BE2C (cell line): ENCODE measurements around the gene LAMA5. TPM values are rescaled to one million over a fixed set of nuclear protein-coding genes. Genes with fewer than 3 reads are reported as not detected.
A peak's percentile ranks its signal among the peaks of the same experiment; 100 is the strongest.

ENCODE experiments used
- DNase-seq: peaks from one replicate; pipeline ENCODE4 v3.0.0-alpha.2; 2020
- H3K27me3 ChIP-seq: fragments of 250-450 bp; sonication (Bioruptor Pico); 2 replicates; pipeline ENCODE4 v1.5.1; 2020; ENCODE audit warnings: mild to moderate bottlenecking
- H3K36me3 ChIP-seq: fragments of 250-450 bp; sonication (Bioruptor Pico); 2 replicates; pipeline ENCODE4 v1.5.1; 2020; ENCODE audit warnings: mild to moderate bottlenecking
- H3K4me1 ChIP-seq: fragments of 250-450 bp; sonication (Bioruptor Pico); 2 replicates; pipeline ENCODE4 v1.5.1; 2020
- H3K4me3 ChIP-seq: 2 replicates; pipeline ENCODE4 v1.5.1; 2011; ENCODE audit warnings: low read depth, low read length
- H3K9me3 ChIP-seq: fragments of 250-450 bp; sonication (Bioruptor Pico); 2 replicates; pipeline ENCODE4 v1.5.1; 2020
- polyA plus RNA-seq: library from polyadenylated mRNA; unstranded; fragments of >200 nt; gene quantifications from one replicate; pipeline ENCODE4 v1.2.1, GENCODE V29; 2012; ENCODE audit warnings: low read depth, missing spikeins; ENCODE audit not compliant: insufficient read length, insufficient read depth
- TF ChIP-seq, protein P1 (sequence below): IDR thresholded peaks from 2 replicates; pipeline ENCODE4 v1.5.1; 2012; ENCODE audit warnings: mild to moderate bottlenecking, low read depth, low read length

LAMA5 gene, protein sequence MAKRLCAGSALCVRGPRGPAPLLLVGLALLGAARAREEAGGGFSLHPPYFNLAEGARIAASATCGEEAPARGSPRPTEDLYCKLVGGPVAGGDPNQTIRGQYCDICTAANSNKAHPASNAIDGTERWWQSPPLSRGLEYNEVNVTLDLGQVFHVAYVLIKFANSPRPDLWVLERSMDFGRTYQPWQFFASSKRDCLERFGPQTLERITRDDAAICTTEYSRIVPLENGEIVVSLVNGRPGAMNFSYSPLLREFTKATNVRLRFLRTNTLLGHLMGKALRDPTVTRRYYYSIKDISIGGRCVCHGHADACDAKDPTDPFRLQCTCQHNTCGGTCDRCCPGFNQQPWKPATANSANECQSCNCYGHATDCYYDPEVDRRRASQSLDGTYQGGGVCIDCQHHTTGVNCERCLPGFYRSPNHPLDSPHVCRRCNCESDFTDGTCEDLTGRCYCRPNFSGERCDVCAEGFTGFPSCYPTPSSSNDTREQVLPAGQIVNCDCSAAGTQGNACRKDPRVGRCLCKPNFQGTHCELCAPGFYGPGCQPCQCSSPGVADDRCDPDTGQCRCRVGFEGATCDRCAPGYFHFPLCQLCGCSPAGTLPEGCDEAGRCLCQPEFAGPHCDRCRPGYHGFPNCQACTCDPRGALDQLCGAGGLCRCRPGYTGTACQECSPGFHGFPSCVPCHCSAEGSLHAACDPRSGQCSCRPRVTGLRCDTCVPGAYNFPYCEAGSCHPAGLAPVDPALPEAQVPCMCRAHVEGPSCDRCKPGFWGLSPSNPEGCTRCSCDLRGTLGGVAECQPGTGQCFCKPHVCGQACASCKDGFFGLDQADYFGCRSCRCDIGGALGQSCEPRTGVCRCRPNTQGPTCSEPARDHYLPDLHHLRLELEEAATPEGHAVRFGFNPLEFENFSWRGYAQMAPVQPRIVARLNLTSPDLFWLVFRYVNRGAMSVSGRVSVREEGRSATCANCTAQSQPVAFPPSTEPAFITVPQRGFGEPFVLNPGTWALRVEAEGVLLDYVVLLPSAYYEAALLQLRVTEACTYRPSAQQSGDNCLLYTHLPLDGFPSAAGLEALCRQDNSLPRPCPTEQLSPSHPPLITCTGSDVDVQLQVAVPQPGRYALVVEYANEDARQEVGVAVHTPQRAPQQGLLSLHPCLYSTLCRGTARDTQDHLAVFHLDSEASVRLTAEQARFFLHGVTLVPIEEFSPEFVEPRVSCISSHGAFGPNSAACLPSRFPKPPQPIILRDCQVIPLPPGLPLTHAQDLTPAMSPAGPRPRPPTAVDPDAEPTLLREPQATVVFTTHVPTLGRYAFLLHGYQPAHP (N-terminal part only)
- polyA plus RNA-seq: 86.4 TPM

DNA sequence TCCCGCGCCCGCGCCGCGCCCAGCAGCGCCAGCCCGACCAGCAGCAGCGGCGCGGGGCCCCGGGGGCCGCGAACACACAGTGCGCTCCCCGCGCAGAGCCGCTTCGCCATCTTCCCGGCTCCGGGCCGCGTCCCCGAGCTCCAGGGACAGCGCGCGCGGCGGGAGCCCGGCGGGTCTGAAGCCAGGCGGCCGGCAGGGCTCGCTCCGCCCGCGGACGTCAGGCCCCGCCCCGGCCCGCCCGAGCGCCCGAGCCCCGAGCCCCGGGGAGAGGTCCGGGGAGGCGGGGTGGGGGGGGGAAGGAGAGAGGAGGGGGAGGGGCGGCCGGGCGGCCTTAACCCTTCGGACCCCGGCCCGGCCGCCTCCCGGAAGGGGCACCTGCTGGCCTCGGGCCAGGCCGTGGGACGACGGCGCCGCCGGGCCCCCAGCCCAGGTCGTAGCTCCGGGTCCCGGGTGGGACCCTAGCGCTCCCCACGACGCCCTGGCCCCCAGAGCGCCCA, at the start of gene LAMA5:
Gene LAMA5, minus strand, starts transcription at position 177 of the 497 bp plus-strand sequence. Its CDS starts 67 bp downstream, at position 110.
- peaks cover 3% of the 10 kb centered on the region; the same call in 1 of the 2 replicates for H3K27me3 ChIP-seq
- H3K4me1 ChIP-seq: peaks cover 34% of the 10 kb centered on the region
- peak; percentile 67 for DNase-seq
- H3K9me3 ChIP-seq: no peaks in the 10 kb centered on the region
- H3K36me3 ChIP-seq: no peaks in the 10 kb centered on the region
- TF ChIP-seq, protein P1, sequence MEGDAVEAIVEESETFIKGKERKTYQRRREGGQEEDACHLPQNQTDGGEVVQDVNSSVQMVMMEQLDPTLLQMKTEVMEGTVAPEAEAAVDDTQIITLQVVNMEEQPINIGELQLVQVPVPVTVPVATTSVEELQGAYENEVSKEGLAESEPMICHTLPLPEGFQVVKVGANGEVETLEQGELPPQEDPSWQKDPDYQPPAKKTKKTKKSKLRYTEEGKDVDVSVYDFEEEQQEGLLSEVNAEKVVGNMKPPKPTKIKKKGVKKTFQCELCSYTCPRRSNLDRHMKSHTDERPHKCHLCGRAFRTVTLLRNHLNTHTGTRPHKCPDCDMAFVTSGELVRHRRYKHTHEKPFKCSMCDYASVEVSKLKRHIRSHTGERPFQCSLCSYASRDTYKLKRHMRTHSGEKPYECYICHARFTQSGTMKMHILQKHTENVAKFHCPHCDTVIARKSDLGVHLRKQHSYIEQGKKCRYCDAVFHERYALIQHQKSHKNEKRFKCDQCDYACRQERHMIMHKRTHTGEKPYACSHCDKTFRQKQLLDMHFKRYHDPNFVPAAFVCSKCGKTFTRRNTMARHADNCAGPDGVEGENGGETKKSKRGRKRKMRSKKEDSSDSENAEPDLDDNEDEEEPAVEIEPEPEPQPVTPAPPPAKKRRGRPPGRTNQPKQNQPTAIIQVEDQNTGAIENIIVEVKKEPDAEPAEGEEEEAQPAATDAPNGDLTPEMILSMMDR: no peak
- H3K4me3 ChIP-seq: peak within 1 kb of the TSS; percentile 65

DNA sequence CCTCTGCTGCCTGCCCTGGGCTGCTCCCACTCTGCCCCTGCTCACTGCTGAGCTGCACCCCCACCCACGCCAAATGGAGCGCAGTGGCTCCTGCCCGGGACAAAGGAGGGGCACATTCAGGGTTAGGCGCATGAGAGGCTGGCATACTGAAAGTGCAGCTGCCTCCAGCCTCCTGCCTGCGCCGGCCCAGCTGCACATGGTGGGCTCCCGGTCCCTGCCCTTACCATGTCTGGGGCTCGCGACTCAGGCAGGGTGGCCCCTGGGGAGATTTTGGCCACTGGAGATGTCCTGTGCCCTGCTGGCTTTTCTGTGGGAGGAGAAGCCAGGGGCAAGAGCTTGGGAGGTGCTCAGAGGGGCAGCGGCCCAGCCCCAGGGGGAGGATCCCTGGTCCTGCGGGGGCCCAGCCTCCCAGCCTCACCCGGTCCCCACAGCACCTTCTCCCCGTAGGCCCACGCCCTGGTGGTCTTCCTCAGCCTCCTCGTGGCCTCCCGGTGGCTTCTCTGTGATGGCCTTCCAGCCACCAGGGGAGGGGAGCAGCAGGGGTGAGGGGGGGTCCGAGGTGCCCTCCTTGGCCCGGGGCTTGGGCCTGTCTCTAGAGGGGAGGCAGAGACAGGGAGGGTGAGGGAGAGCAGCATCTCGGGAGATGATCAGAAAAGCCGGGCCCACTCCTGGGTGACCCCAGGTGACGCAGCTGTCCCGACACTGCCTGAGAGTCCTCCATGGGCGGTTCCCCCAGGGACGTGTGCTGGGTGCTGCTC, 48.4 kb upstream of the LAMA5 start:
- no peaks in the 10 kb centered on the region for H3K27me3 ChIP-seq
- TF ChIP-seq, protein P1: no peak

DNA sequence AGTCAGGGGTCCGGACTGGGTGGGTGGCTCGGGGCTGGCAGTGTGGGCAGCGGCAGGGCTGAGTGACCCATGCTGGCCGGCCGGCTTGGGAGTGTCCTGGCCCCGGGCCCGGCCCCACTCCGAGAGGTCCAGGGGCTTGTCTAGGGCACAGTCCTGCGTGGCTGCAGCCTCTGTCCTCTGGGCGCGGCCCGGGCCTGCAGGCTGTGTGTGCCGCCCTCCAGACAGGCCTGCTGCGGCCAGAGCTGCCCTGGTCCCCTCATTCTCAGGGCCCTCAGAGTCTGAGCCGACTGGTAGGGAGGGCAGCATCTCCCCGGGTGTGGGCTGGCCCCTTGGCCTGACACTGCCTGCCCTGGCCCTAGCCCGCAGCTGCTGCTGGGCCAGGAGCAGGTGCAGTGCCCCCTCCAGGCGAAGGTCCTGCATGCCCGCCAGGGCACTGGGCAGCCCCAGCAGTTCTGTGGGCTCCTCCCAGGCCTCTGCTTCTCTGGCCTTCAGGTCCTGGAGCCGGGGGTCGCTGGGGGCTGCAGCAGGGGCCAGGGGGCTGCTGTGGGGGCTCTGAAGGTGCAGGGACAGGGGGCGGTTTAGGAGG, 46.9 kb upstream of the LAMA5 start:
- H3K27me3 ChIP-seq: no peaks in the 10 kb centered on the region
- TF ChIP-seq, protein P1: peak; percentile 30

More for the DNA sequence above, 48.4 kb upstream of the LAMA5 start:
- no peaks in the 10 kb centered on the region for H3K9me3 ChIP-seq
- no peak for DNase-seq
- peaks cover 2% of the 10 kb centered on the region for H3K4me1 ChIP-seq
- no peaks in the 10 kb centered on the region for H3K36me3 ChIP-seq
- H3K4me3 ChIP-seq: no peak overlapping the region

DNA sequence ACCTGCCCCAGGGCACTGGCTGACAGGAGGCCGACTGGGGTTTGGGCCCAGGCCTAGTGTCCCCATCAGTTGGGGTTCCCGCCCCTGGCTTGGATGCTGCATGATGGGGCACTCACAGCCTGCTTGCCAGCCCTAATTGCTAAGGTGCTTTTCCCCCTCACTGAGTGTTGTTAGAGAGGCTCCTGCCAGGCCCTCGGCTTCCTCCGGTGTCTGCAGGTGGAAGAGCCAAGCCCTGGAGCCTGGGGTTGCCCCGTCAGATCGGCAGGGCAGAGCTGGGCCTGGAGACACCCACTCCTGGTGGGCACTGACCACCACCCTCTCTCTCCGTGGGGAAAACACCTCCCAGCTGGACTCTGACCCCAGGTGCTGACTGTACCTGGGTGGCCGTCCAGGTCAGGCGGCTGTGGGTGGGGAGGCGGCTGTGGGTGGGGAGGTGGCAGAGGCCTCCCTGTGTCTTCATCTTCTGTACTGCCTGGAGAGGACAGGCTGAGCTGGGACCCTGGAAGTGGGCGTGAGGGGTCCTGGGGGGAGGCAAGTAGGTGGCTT, 46.0 kb upstream of the LAMA5 start:
- H3K36me3 ChIP-seq: no peaks in the 10 kb centered on the region
- TF ChIP-seq, protein P1: no peak
- H3K4me3 ChIP-seq: no peak overlapping the region
- peaks cover 5% of the 10 kb centered on the region for H3K4me1 ChIP-seq
- DNase-seq: no peak
- H3K9me3 ChIP-seq: no peaks in the 10 kb centered on the region
- no peaks in the 10 kb centered on the region for H3K27me3 ChIP-seq

More for the DNA sequence above, 46.9 kb upstream of the LAMA5 start:
- Histone ChIP-seq H3K36me3 (no peaks in the 10 kb centered on the region), H3K4me3 (no peak overlapping the region), H3K4me1 (peaks cover 5% of the 10 kb centered on the region), H3K9me3 (no peaks in the 10 kb centered on the region)
- DNase-seq: no peak
